ENCODE results near the gene CORO2B.

GRCh38 chr15:68561171-68561900, 17.5 kb upstream of the CORO2B start:
- TF ChIP-seq, protein P1, sequence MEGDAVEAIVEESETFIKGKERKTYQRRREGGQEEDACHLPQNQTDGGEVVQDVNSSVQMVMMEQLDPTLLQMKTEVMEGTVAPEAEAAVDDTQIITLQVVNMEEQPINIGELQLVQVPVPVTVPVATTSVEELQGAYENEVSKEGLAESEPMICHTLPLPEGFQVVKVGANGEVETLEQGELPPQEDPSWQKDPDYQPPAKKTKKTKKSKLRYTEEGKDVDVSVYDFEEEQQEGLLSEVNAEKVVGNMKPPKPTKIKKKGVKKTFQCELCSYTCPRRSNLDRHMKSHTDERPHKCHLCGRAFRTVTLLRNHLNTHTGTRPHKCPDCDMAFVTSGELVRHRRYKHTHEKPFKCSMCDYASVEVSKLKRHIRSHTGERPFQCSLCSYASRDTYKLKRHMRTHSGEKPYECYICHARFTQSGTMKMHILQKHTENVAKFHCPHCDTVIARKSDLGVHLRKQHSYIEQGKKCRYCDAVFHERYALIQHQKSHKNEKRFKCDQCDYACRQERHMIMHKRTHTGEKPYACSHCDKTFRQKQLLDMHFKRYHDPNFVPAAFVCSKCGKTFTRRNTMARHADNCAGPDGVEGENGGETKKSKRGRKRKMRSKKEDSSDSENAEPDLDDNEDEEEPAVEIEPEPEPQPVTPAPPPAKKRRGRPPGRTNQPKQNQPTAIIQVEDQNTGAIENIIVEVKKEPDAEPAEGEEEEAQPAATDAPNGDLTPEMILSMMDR (IDR thresholded peaks at IDR 0.05; ENCODE audit: insufficient read depth, low read length) = no peak
- TF ChIP-seq POLR2AphosphoS5 (IDR thresholded peaks at IDR 0.05; ENCODE audit: low read depth) (no peak), GABPA (IDR thresholded peaks at IDR 0.05; ENCODE audit: low read depth) (no peak), SPI1 (IDR thresholded peaks at IDR 0.05; ENCODE audit: borderline replicate concordance, low read depth) (no peak)
